NT2/D1 (cell line): ENCODE results near the gene TMEM158.

ENCODE experiments used
- DNase-seq: peaks from one replicate; pipeline ENCODE4 v3.0.0-alpha.2; 2011; ENCODE audit warnings: low read depth, low spot score
- H3K27me3 ChIP-seq: 2 replicates; pipeline ENCODE4 v1.6.0; 2011; ENCODE audit warnings: mild to moderate bottlenecking; ENCODE audit not compliant: insufficient read length, insufficient read depth
- H3K36me3 ChIP-seq: 2 replicates; pipeline ENCODE4 v1.6.1; 2011; ENCODE audit warnings: mild to moderate bottlenecking, low read length, mixed read lengths; ENCODE audit not compliant: insufficient read depth, insufficient read length
- H3K4me1 ChIP-seq: 2 replicates; pipeline ENCODE4 v1.5.1; 2011; ENCODE audit not compliant: insufficient read depth, insufficient read length
- H3K4me3 ChIP-seq: 2 replicates; pipeline ENCODE4 v1.5.1; 2011; ENCODE audit warnings: low read depth; ENCODE audit not compliant: insufficient read length
- H3K9ac ChIP-seq: 2 replicates; pipeline ENCODE4 v1.6.0; 2011; ENCODE audit warnings: low read depth; ENCODE audit not compliant: insufficient read length
- H3K9me3 ChIP-seq: 2 replicates; pipeline ENCODE4 v1.5.1; 2011; ENCODE audit warnings: mild to moderate bottlenecking, low read length; ENCODE audit not compliant: insufficient read depth
- SUZ12 ChIP-seq: IDR thresholded peaks from 2 replicates; pipeline ENCODE4 v1.6.1; 2011; ENCODE audit not compliant: insufficient read length, insufficient read depth; ENCODE audit errors: extremely low read depth
- YY1 ChIP-seq: IDR thresholded peaks from 2 replicates; pipeline ENCODE4 v1.6.1; 2011; ENCODE audit not compliant: insufficient read length, insufficient read depth
- ZNF274 ChIP-seq: IDR thresholded peaks from 2 replicates; pipeline ENCODE4 v1.6.1; 2011; ENCODE audit warnings: mild to moderate bottlenecking, low read depth, low read length

Gene TMEM158

GRCh38 chr3:45186871-45187270 is 39.2 kb downstream of the TMEM158 start:
- no peaks in the 10 kb centered on the region for H3K27me3 ChIP-seq
- peaks cover under 1% of the 10 kb centered on the region for H3K4me1 ChIP-seq
- H3K9me3 ChIP-seq, result no peaks in the 10 kb centered on the region
- no peak for DNase-seq
- TF ChIP-seq ZNF274 (no peak), YY1 (no peak), SUZ12 (no peak)
- no peaks in the 10 kb centered on the region for H3K36me3 ChIP-seq
- H3K9ac ChIP-seq, result no peak overlapping the region
- no peak overlapping the region for H3K4me3 ChIP-seq

DNA sequence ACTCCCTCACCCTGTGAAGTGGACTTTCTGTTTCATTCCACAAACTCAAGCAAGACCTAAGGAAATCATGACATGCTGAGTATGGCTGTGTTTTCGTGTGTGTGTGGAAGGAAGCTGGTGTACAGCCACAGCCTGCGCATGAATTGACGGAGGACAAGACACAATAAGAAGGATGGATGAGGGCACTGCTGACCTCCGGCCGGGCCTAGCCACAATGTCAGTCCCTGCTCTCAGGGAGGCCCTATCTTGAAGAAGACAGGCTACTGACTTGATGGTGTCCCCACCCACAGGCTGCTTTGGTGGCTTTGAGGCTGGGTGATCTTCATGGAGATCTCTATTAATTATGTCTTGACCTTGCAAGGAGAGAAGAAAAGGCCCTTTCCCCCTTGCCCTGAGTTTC is 40.6 kb downstream of the TMEM158 start:
- no peak for TF ChIP-seq YY1
- TF ChIP-seq ZNF274, result no peak
- TF ChIP-seq SUZ12, result no peak
- Histone ChIP-seq H3K27me3 (no peaks in the 10 kb centered on the region), H3K4me3 (no peak overlapping the region), H3K4me1 (peaks cover 3% of the 10 kb centered on the region), H3K9ac (no peak overlapping the region), H3K9me3 (no peaks in the 10 kb centered on the region), H3K36me3 (no peaks in the 10 kb centered on the region)
- no peak for DNase-seq

DNA sequence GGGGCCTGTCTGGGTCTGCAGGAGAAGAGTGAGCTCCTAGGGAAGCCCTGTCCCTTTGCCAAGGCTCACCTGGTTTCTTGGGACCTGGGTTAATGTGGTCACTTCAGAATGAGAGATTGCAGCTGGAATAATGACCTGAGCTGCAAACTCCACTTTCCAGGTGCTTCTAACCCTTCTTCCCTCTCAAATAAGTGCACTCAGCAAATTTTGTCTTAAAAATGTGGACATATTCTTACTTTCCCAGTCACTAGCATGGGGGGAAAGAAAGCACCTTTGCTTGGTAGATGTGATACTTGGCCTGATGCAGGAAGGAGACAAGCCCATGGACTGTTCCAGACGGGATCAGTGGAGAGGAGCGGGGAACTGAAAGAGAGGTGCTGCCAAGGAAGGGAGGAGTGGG is 41.0 kb downstream of the TMEM158 start:
- Histone ChIP-seq H3K4me3 (no peak overlapping the region), H3K36me3 (no peaks in the 10 kb centered on the region), H3K4me1 (peaks cover 3% of the 10 kb centered on the region), H3K9me3 (no peaks in the 10 kb centered on the region), H3K9ac (no peak overlapping the region), H3K27me3 (no peaks in the 10 kb centered on the region)
- TF ChIP-seq YY1 (no peak), SUZ12 (no peak), ZNF274 (no peak)
- no peak for DNase-seq

- H3K36me3 ChIP-seq, result no peaks in the 10 kb centered on the region
- H3K9me3 ChIP-seq, result no peaks in the 10 kb centered on the region
- no peak overlapping the region for H3K4me3 ChIP-seq
- H3K4me1 ChIP-seq, result peaks cover 3% of the 10 kb centered on the region
- TF ChIP-seq SUZ12, result no peak
- no peak for TF ChIP-seq ZNF274
- TF ChIP-seq YY1, result no peak
- DNase-seq, result no peak
- H3K9ac ChIP-seq, result no peak overlapping the region
- H3K27me3 ChIP-seq, result no peaks in the 10 kb centered on the region
Observed at GRCh38 chr3:45183872-45184262, 42.2 kb downstream of the TMEM158 start.

DNA sequence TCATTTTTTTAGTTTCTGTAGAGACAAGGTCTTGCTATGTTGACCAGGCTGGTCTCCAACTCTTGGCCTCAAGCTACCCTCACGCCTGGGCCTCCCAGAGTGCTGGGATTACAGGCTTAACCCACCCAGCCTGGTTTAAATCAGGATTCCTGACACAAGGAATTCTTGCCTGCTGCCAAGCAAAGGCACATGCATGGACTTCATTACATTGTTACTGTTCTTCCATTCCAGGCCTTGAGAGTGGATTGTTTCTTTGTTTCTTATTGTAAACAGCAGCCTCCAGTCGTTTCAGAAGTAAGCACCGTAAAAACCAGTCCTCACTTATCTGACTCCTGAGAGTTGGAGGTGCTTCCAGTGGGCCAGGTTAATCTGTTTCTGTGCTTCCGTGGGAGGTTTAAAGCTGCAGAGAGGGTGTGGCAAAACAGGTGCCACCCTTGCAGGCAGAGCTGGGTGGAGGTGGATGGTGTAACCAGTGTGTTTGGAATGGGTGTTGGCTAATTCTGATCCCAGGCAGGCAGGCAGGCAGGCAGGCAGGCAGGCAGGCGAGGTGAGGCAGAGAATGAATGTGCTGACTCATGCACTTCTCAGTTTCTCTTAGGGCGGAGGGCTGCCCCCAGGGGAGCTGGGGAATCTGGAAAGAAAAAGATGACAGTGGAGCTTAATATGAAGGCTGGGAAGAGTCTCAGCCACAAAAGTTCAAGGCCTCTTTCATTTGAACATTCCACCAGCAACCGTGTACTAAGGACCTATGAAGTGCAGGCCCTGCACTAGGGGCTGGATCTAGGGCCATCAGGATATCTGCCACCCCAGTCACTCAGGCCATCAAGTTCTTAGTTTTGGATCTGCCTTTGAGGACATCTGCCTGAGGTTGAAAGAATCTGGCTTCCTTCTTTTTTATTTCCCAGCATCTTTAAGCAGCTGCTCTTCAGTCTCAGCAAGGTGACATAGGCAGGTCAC is 42.9 kb downstream of the TMEM158 start:
- Histone ChIP-seq H3K27me3 (no peaks in the 10 kb centered on the region), H3K4me1 (peaks cover 6% of the 10 kb centered on the region), H3K9me3 (no peaks in the 10 kb centered on the region), H3K36me3 (no peaks in the 10 kb centered on the region), H3K4me3 (no peak overlapping the region), H3K9ac (no peak overlapping the region)
- no peak for DNase-seq
- TF ChIP-seq SUZ12 (no peak), ZNF274 (no peak), YY1 (no peak)

GRCh38 chr3:45181496-45181895 is 44.6 kb downstream of the TMEM158 start:
- Histone ChIP-seq H3K4me3 (no peak overlapping the region), H3K4me1 (peaks cover 10% of the 10 kb centered on the region), H3K9me3 (no peaks in the 10 kb centered on the region), H3K9ac (no peak overlapping the region), H3K36me3 (no peaks in the 10 kb centered on the region), H3K27me3 (no peaks in the 10 kb centered on the region)
- TF ChIP-seq YY1 (no peak), SUZ12 (no peak), ZNF274 (no peak)
- DNase-seq, result no peak

- H3K4me1 ChIP-seq, result peaks cover 10% of the 10 kb centered on the region
- H3K9ac ChIP-seq, result no peak overlapping the region
- no peak overlapping the region for H3K4me3 ChIP-seq
- H3K27me3 ChIP-seq, result no peaks in the 10 kb centered on the region
- H3K9me3 ChIP-seq, result no peaks in the 10 kb centered on the region
- TF ChIP-seq ZNF274, result no peak
- no peak for TF ChIP-seq SUZ12
- TF ChIP-seq YY1, result no peak
- DNase-seq, result no peak
- H3K36me3 ChIP-seq, result no peaks in the 10 kb centered on the region
Observed at GRCh38 chr3:45180899-45181298, 45.2 kb downstream of the TMEM158 start.
